GM12878 (cell line): ENCODE measurements around the gene C10orf71. TPM values are rescaled to one million over a fixed set of nuclear protein-coding genes. Genes with fewer than 3 reads are reported as not detected.

Experiments
- ATAC-seq: fragments of 200-7000 bp; cut with Tn5 transposase; 3 replicates; pipeline ENCODE4 v1.9.1; 2020; ENCODE audit warnings: mild to moderate bottlenecking, moderate library complexity
- BruUV-seq: library from RNA; stranded (reverse); fragments of 400-500 nt; replicated peaks from 2 replicates; lab custom pipeline; 2021; lab: Mats Ljungman, UMichigan
- CTCF ChIA-PET: fragments of 300-600 bp; sonication (Branson Sonifier 250); formaldehyde crosslinking; extraction: SDS; loops from one replicate; lab custom pipeline; 2021; ENCODE audit warnings: inconsistent platforms; lab: Yijun Ruan, JAX
- POLR2A ChIA-PET: fragments of 350-600 bp; formaldehyde crosslinking; extraction: SDS; loops from one replicate; lab custom pipeline; 2021; ENCODE audit warnings: inconsistent platforms; lab: Charles Lee
- RAD21 ChIA-PET: fragments of 300-600 bp; sonication (Branson Sonifier 250); formaldehyde crosslinking; loops from one replicate; lab custom pipeline; 2023; ENCODE audit warnings: antibody characterized with exemption; ENCODE audit not compliant: unreplicated experiment; lab: Charles Lee
- SMC1A ChIA-PET: fragments of 300-600 bp; sonication (Branson Sonifier 250); formaldehyde crosslinking; loops from one replicate; lab custom pipeline; 2023; ENCODE audit not compliant: unreplicated experiment, uncharacterized antibody; lab: Charles Lee
- DNase-seq: peaks from one replicate; pipeline ENCODE4 v3.0.0-alpha.2; 2011; ENCODE audit warnings: low read depth, low spot score
- FAIRE-seq: peaks from 3 replicates; lab custom pipeline; 2011; peaks lifted over from hg19 to GRCh38; lab: Jason Lieb, UNC
- H2AFZ ChIP-seq: 2 replicates; pipeline ENCODE4 v1.6.0; 2011; ENCODE audit warnings: low read depth, low read length, control low read depth; ENCODE audit not compliant: control insufficient read depth
- H3K27ac ChIP-seq: 2 replicates; pipeline ENCODE4 v1.5.1; 2011; ENCODE audit warnings: control low read depth; ENCODE audit not compliant: control insufficient read depth, insufficient read depth
- H3K27me3 ChIP-seq, 2 experiments: replicated peaks in 1 of 2; 2 replicates each; pipeline versions ENCODE4 v1.6.0 to v1.6.1; 2011; ENCODE audit warnings: low read length in 1 of 2; ENCODE audit not compliant: control insufficient read depth in 2 of 2, insufficient read depth in 2 of 2
- H3K36me3 ChIP-seq, 2 experiments: 2 replicates each; pipeline ENCODE4 v1.5.1; 2011; ENCODE audit warnings: low read length in 1 of 2; ENCODE audit not compliant: control insufficient read depth in 2 of 2, insufficient read depth in 2 of 2
- H3K4me1 ChIP-seq: 2 replicates; pipeline ENCODE4 v1.6.1; 2011; ENCODE audit warnings: mild to moderate bottlenecking, low read length, moderate library complexity, mixed read lengths; ENCODE audit not compliant: control insufficient read depth, insufficient read depth
- H3K4me2 ChIP-seq: 2 replicates; pipeline ENCODE4 v1.6.0; 2011; ENCODE audit warnings: control low read depth; ENCODE audit not compliant: control insufficient read depth, insufficient read depth
- H3K4me3 ChIP-seq: fragments of 200-600 bp; sonication (generic); 2 replicates; pipeline ENCODE4 v1.5.1; 2016
- H3K79me2 ChIP-seq: 2 replicates; pipeline ENCODE4 v1.6.0; 2011; ENCODE audit warnings: low read length; ENCODE audit not compliant: control insufficient read depth, insufficient read depth
- H3K9ac ChIP-seq: 2 replicates; pipeline ENCODE4 v1.8.0; 2011; ENCODE audit warnings: low read length, control low read depth, mixed read lengths; ENCODE audit not compliant: control insufficient read depth, insufficient read depth
- H3K9me3 ChIP-seq: replicated peaks from 3 replicates; pipeline ENCODE4 v1.5.1; 2011; ENCODE audit warnings: mild to moderate bottlenecking, low read length; ENCODE audit not compliant: control insufficient read depth, insufficient read depth
- H4K20me1 ChIP-seq: 2 replicates; pipeline ENCODE4 v1.6.0; 2011; ENCODE audit not compliant: control insufficient read depth, insufficient read depth
- BRCA1 ChIP-seq: IDR thresholded peaks from 2 replicates; pipeline ENCODE4 v1.6.1; 2011; ENCODE audit warnings: low read depth, low read length, improper control_type of control experiment
- CBFB ChIP-seq: IDR thresholded peaks from 2 replicates; pipeline ENCODE4 v1.6.1; 2016; ENCODE audit warnings: antibody characterized with exemption, low read depth
- FOS ChIP-seq: IDR thresholded peaks from 3 replicates; pipeline ENCODE4 v1.6.1; 2011; ENCODE audit warnings: borderline replicate concordance; ENCODE audit not compliant: insufficient read length; ENCODE audit errors: extremely low read depth
- LARP7 ChIP-seq: fragments of 450-650 bp; IDR thresholded peaks from 2 replicates; pipeline ENCODE4 v1.6.1; 2017; ENCODE audit warnings: mild to moderate bottlenecking
- MYC ChIP-seq: IDR thresholded peaks from 2 replicates; pipeline ENCODE4 v1.6.1; 2011; ENCODE audit warnings: mild to moderate bottlenecking, low read length, moderate library complexity, inconsistent platforms; ENCODE audit not compliant: insufficient read depth, insufficient replicate concordance, insufficient read length, severe bottlenecking
- NR2C1 ChIP-seq: fragments of 450-650 bp; IDR thresholded peaks from 2 replicates; pipeline ENCODE4 v1.6.1; 2017; ENCODE audit warnings: antibody characterized with exemption, mild to moderate bottlenecking, moderate library complexity
- NR2C2 ChIP-seq: IDR thresholded peaks from 2 replicates; pipeline ENCODE4 v1.6.1; 2011; ENCODE audit warnings: borderline replicate concordance, low read depth; ENCODE audit not compliant: control insufficient read depth, insufficient read length
- POLR2A ChIP-seq: IDR thresholded peaks from 2 replicates; pipeline ENCODE4 v1.6.1; 2011; ENCODE audit warnings: low read depth, mild to moderate bottlenecking, low read length
- RELA ChIP-seq: fragments of 450-650 bp; IDR thresholded peaks from 2 replicates; pipeline ENCODE4 v1.8.0; 2014; ENCODE audit warnings: borderline replicate concordance; ENCODE audit not compliant: partially characterized antibody
- TCF7 ChIP-seq: IDR thresholded peaks from 2 replicates; pipeline ENCODE4 v1.6.1; 2014; ENCODE audit warnings: antibody characterized with exemption, borderline replicate concordance
- ZBED1 ChIP-seq: IDR thresholded peaks from 2 replicates; pipeline ENCODE4 v1.6.1; 2016; ENCODE audit warnings: borderline replicate concordance
- WGBS: methylation state at CpG from one replicate; pipeline ENCODE4 v1.1.6; 2016; ENCODE audit warnings: low lambda C conversion rate; ENCODE audit not compliant: insufficient replicate concordance, insufficient coverage; ENCODE audit errors: missing lambda C conversion rate; 5-methylcytosine and 5-hydroxymethylcytosine counted together
- in situ Hi-C: fragments of 300-500 bp; cut with MboI; formaldehyde crosslinking; loops from 9 replicates; pipeline ENCODE4 v1.14.3; 2018; ENCODE audit warnings: mixed read lengths
- intact Hi-C: fragments of 100-400 bp; cut with micrococcal nuclease; formaldehyde crosslinking; loops from one replicate; pipeline ENCODE4 v1.14.2; 2022; ENCODE audit not compliant: unreplicated experiment
- polyA plus RNA-seq, 11 experiments: library from polyadenylated mRNA; depleted of rRNA in 4 of 11; unstranded in 6 of 11; stranded (reverse) in 5 of 11; fragments of >200 nt; fragmentation: Nextera tagmentation in 4 of 11; fragmentation: Illumina TruSeq in 1 of 11; extraction: Ambion mirVana in 4 of 11; extraction: Trizol in 1 of 11; gene quantifications; 1 replicate in 1 of 11; 2 replicates in 10 of 11; pipeline versions ENCODE4 v1.2.1 to v1.2.3, GENCODE V29; 2011 to 2016; ENCODE audit warnings: inconsistent platforms in 2 of 11, missing spikeins in 2 of 11, low read depth in 1 of 11
- total RNA-seq, 4 experiments: library from RNA; depleted of rRNA in 3 of 4; stranded (reverse); fragments of >200 nt in 3 of 4; fragmentation: Illumina TruSeq in 1 of 4; extraction: Trizol in 1 of 4; gene quantifications; 2 replicates each; pipeline versions ENCODE4 v1.2.1 to v1.2.3, GENCODE V29; 2013 to 2021
- TF ChIP-seq, protein P1 (sequence below): fragments of 450-650 bp; IDR thresholded peaks from 2 replicates; pipeline ENCODE4 v1.6.1; 2017; ENCODE audit warnings: antibody characterized with exemption, mild to moderate bottlenecking, moderate library complexity
- TF ChIP-seq, protein P2 (sequence below): IDR thresholded peaks from 2 replicates; pipeline ENCODE4 v1.6.1; 2012; ENCODE audit warnings: low read length, inconsistent platforms
- TF ChIP-seq, protein P3 (sequence below): fragments of 450-650 bp; IDR thresholded peaks from 2 replicates; pipeline ENCODE4 v1.6.1; 2017; ENCODE audit warnings: mild to moderate bottlenecking, moderate library complexity

The C10orf71 gene
- total and polyA plus RNA-seq, 10 of the 15 experiments (the other 5 are each of a cell fraction or from before 2014, with no cell fraction given), result not detected

DNA sequence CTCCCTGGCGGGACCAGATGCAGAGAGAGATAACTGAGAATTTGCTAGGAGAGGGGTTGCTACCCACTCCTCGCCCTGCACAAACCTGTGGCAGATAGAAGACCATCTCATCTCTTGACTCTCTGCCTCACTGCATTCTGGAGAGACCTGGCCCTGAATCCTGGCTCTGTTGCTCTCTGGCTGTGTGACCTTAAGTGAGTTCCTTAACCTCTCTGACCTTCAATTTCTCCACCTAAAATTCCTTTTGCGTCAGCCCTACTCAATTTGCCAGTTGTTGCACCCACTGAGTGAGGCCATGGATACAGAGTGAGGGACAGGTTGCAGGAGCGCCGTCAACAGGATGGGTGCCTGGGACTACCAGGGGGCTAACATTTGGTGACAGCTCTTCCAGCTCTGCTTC is 5.2 kb downstream of the C10orf71 start:
- H3K9ac ChIP-seq, result no peak overlapping the region
- H2AFZ ChIP-seq, result no peak overlapping the region
- H3K4me1 ChIP-seq, result peaks cover 11% of the 10 kb centered on the region
- FAIRE-seq, result no peak
- H4K20me1 ChIP-seq, result no peaks in the 10 kb centered on the region
- RAD21 ChIA-PET, result interaction anchor here (0.7 kb wide), 1 partner anchor 103 kb away, joined by 3 read pairs; no protein-coding TSS in a partner anchor
- H3K36me3 ChIP-seq, result no peaks in the 10 kb centered on the region
- H3K4me3 ChIP-seq, result no peak overlapping the region
- CTCF ChIA-PET, result interaction anchor here (1.0 kb wide), 1 partner anchor 103 kb away, joined by 3 read pairs; no protein-coding TSS in a partner anchor
- no peaks in the 10 kb centered on the region; a peak in 1 of 4 replicates for H3K27me3 ChIP-seq
- BruUV-seq, result no TSS peak
- H3K27ac ChIP-seq, result no peak overlapping the region
- in situ Hi-C loops, result no loop called here
- POLR2A ChIA-PET, result no interaction called here
- H3K9me3 ChIP-seq, result no peaks in the 10 kb centered on the region; the same call in 2 of the 3 replicates
- no peaks in the 10 kb centered on the region for H3K79me2 ChIP-seq
- no peak for ATAC-seq
- TF ChIP-seq NR2C1, result no peak
- TF ChIP-seq BRCA1, result no peak
- TF ChIP-seq LARP7, result no peak
- TF ChIP-seq, protein P1, sequence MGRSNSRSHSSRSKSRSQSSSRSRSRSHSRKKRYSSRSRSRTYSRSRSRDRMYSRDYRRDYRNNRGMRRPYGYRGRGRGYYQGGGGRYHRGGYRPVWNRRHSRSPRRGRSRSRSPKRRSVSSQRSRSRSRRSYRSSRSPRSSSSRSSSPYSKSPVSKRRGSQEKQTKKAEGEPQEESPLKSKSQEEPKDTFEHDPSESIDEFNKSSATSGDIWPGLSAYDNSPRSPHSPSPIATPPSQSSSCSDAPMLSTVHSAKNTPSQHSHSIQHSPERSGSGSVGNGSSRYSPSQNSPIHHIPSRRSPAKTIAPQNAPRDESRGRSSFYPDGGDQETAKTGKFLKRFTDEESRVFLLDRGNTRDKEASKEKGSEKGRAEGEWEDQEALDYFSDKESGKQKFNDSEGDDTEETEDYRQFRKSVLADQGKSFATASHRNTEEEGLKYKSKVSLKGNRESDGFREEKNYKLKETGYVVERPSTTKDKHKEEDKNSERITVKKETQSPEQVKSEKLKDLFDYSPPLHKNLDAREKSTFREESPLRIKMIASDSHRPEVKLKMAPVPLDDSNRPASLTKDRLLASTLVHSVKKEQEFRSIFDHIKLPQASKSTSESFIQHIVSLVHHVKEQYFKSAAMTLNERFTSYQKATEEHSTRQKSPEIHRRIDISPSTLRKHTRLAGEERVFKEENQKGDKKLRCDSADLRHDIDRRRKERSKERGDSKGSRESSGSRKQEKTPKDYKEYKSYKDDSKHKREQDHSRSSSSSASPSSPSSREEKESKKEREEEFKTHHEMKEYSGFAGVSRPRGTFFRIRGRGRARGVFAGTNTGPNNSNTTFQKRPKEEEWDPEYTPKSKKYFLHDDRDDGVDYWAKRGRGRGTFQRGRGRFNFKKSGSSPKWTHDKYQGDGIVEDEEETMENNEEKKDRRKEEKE, result no peak
- no peak for TF ChIP-seq CBFB
- TF ChIP-seq TCF7, result no peak
- TF ChIP-seq, protein P2, sequence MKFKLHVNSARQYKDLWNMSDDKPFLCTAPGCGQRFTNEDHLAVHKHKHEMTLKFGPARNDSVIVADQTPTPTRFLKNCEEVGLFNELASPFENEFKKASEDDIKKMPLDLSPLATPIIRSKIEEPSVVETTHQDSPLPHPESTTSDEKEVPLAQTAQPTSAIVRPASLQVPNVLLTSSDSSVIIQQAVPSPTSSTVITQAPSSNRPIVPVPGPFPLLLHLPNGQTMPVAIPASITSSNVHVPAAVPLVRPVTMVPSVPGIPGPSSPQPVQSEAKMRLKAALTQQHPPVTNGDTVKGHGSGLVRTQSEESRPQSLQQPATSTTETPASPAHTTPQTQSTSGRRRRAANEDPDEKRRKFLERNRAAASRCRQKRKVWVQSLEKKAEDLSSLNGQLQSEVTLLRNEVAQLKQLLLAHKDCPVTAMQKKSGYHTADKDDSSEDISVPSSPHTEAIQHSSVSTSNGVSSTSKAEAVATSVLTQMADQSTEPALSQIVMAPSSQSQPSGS, result no peak
- TF ChIP-seq NR2C2, result no peak
- no peak for TF ChIP-seq FOS
- no peak for TF ChIP-seq MYC
- TF ChIP-seq ZBED1, result no peak
- no peak for TF ChIP-seq POLR2A
- TF ChIP-seq, protein P3, sequence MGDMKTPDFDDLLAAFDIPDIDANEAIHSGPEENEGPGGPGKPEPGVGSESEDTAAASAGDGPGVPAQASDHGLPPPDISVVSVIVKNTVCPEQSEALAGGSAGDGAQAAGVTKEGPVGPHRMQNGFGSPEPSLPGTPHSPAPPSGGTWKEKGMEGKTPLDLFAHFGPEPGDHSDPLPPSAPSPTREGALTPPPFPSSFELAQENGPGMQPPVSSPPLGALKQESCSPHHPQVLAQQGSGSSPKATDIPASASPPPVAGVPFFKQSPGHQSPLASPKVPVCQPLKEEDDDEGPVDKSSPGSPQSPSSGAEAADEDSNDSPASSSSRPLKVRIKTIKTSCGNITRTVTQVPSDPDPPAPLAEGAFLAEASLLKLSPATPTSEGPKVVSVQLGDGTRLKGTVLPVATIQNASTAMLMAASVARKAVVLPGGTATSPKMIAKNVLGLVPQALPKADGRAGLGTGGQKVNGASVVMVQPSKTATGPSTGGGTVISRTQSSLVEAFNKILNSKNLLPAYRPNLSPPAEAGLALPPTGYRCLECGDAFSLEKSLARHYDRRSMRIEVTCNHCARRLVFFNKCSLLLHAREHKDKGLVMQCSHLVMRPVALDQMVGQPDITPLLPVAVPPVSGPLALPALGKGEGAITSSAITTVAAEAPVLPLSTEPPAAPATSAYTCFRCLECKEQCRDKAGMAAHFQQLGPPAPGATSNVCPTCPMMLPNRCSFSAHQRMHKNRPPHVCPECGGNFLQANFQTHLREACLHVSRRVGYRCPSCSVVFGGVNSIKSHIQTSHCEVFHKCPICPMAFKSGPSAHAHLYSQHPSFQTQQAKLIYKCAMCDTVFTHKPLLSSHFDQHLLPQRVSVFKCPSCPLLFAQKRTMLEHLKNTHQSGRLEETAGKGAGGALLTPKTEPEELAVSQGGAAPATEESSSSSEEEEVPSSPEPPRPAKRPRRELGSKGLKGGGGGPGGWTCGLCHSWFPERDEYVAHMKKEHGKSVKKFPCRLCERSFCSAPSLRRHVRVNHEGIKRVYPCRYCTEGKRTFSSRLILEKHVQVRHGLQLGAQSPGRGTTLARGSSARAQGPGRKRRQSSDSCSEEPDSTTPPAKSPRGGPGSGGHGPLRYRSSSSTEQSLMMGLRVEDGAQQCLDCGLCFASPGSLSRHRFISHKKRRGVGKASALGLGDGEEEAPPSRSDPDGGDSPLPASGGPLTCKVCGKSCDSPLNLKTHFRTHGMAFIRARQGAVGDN, result no peak
- TF ChIP-seq RELA, result no peak
- SMC1A ChIA-PET, result no interaction called here
- intact Hi-C loops, result loop anchor here (5.0 to 10.0 kb wide), 2 partner anchors 58 to 211 kb away; no protein-coding TSS in a partner anchor
- 42% methylated on average over 5 of the region's 5 CpGs for WGBS
- no peak for DNase-seq
- no peak overlapping the region for H3K4me2 ChIP-seq
